GM12892 (cell line): ENCODE results near the gene PAM16.

ENCODE experiments used
- POLR2A ChIP-seq: IDR thresholded peaks from 2 replicates; pipeline ENCODE4 v1.6.1; 2011; ENCODE audit warnings: low read depth, low read length, control low read depth
- POLR2AphosphoS5 ChIP-seq: IDR thresholded peaks from 2 replicates; pipeline ENCODE4 v1.6.1; 2011; ENCODE audit warnings: low read depth, low read length, control low read depth
- TAF1 ChIP-seq: IDR thresholded peaks from 2 replicates; pipeline ENCODE4 v1.6.1; 2011; ENCODE audit warnings: low read depth, mild to moderate bottlenecking, control low read depth, low read length, borderline replicate concordance

DNA sequence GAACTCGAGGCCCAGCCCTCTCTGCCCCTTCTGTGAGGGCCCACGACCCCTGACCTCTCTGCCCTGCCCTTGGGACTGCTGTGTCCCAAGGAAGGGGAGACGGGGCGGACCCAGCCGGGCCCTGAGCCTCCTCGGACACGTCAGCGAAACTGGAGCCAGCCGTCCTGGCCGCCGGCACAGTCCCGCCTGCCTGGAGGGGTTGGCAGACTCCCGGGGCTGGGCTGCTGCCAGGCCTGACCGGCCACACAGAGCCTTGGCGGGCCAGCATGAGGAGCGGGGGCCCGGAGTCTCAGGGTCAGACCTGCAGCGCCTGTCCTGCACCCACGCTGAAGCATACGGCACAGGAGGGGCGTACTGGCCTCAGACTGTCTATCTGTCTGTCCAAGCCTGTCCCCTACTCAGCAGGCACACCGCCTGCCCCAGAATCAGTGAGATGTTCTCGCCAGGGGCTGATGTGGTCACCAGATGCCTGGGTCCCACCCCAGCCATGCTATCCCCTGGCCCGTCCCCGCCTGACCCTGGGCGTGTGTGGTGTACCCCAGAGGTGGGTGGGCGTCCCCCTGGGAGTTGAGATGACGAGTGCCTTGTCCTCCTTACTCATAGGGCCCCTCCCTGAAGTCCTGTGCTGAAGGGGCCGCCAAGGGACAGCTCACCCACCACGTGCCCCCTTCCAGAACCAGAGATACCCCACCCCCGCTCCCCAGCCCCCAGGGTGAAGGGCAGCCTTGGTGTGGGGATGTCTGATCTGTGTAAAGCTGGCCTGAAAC lies 25.2 kb upstream of the PAM16 start:
- TF ChIP-seq POLR2A = no peak
- TF ChIP-seq POLR2AphosphoS5 = no peak
- TF ChIP-seq TAF1 = no peak
